Measurements from ENCODE around the gene UMAD1.

Gene UMAD1

DNA sequence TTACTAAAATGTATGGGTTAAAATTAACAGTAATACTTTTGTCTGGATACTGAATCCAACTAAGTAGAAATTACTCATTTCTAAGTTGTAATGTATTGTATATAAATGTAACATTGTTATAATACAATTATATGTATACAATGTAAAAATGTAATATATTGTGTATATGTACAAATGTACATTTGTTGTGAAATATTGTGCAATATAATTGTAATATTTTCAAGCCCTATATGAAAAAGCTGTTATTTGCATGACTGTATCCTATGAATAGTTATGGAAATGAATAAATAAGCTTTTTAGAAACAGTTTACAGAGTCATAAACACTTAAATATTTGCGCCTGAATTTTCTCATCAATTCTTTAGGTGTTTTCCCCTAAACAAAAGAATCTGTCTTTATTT is 20.3 kb upstream of the UMAD1 start:
- Histone ChIP-seq H3K4me1 (ENCODE audit: insufficient read depth, poor library complexity, severe bottlenecking) (no peaks in the 10 kb centered on the region), H3K9me3 (ENCODE audit: severe bottlenecking) (no peaks in the 10 kb centered on the region), H3K36me3 (ENCODE audit: low read depth) (no peaks in the 10 kb centered on the region), H3K27ac (ENCODE audit: poor library complexity, severe bottlenecking) (no peak overlapping the region), H3K4me3 (ENCODE audit: severe bottlenecking) (no peak overlapping the region), H3K27me3 (ENCODE audit: insufficient read depth, poor library complexity, severe bottlenecking) (no peaks in the 10 kb centered on the region)
- ATAC-seq (ENCODE audit: low read depth): no peak
- DNase-seq (ENCODE audit: low spot score): no peak
- TF ChIP-seq, protein P1, sequence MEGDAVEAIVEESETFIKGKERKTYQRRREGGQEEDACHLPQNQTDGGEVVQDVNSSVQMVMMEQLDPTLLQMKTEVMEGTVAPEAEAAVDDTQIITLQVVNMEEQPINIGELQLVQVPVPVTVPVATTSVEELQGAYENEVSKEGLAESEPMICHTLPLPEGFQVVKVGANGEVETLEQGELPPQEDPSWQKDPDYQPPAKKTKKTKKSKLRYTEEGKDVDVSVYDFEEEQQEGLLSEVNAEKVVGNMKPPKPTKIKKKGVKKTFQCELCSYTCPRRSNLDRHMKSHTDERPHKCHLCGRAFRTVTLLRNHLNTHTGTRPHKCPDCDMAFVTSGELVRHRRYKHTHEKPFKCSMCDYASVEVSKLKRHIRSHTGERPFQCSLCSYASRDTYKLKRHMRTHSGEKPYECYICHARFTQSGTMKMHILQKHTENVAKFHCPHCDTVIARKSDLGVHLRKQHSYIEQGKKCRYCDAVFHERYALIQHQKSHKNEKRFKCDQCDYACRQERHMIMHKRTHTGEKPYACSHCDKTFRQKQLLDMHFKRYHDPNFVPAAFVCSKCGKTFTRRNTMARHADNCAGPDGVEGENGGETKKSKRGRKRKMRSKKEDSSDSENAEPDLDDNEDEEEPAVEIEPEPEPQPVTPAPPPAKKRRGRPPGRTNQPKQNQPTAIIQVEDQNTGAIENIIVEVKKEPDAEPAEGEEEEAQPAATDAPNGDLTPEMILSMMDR (IDR thresholded peaks at IDR 0.05; ENCODE audit: poor library complexity, severe bottlenecking): no peak

DNA sequence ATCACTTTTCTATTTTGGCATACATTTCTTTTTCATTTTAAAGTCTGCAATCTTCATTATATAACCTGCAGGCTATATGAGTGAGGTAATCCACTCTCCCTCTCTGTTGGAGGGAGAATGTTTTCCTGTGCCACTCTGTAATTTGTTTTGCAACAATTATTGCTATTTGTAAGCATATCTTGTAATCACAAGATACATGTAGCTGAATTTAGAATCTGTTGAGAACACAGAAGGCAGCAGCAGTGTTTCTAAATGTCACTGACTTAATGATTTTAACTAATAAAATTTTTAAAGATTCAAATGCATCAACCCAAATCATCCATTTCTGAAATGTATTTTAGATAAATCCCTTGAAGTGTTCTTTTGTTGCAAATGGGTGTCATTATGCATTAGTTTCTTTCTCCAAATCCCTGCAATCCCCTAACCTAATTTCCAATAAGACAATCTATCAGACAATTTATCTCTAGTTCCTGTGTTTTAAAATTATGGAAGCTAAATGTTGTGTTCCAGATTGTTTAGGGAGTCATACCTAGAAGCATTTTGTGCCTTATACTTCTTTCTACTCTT is 19.8 kb upstream of the UMAD1 start:
- no peak overlapping the region for H3K4me3 ChIP-seq (ENCODE audit: severe bottlenecking)
- TF ChIP-seq, protein P1 (IDR thresholded peaks at IDR 0.05; ENCODE audit: poor library complexity, severe bottlenecking): no peak
- ATAC-seq (ENCODE audit: low read depth) (no peak), DNase-seq (ENCODE audit: low spot score) (no peak)
- no peaks in the 10 kb centered on the region for H3K36me3 ChIP-seq (ENCODE audit: low read depth)
- H3K9me3 ChIP-seq (ENCODE audit: severe bottlenecking): no peaks in the 10 kb centered on the region
- H3K27ac ChIP-seq (ENCODE audit: poor library complexity, severe bottlenecking): no peak overlapping the region
- H3K27me3 ChIP-seq (ENCODE audit: insufficient read depth, poor library complexity, severe bottlenecking): no peaks in the 10 kb centered on the region
- no peaks in the 10 kb centered on the region for H3K4me1 ChIP-seq (ENCODE audit: insufficient read depth, poor library complexity, severe bottlenecking)

DNA sequence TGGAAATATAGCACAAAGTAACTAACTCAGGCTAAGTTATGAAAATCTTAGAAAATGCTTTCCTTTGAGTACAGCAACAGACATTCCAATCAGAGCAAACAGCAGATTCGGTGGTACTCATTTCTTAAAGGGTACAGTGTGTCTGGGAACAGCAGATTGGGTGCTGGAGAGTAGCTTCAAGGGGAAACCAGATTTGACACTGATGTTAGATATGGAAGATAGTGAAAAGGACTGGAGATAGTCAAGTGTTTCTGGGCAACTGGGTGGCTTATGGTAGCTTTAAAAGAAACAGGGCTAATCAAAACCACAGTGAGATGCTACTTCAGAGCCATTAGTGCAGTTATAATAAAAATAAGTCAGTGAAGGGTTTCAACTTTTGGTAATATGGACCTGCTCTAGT is 12.1 kb upstream of the UMAD1 start:
- H3K27me3 ChIP-seq (ENCODE audit: insufficient read depth, poor library complexity, severe bottlenecking): no peaks in the 10 kb centered on the region
- no peaks in the 10 kb centered on the region for H3K9me3 ChIP-seq (ENCODE audit: severe bottlenecking)
- H3K36me3 ChIP-seq (ENCODE audit: low read depth): no peaks in the 10 kb centered on the region
- TF ChIP-seq, protein P1 (IDR thresholded peaks at IDR 0.05; ENCODE audit: poor library complexity, severe bottlenecking): no peak
- no peak overlapping the region for H3K4me3 ChIP-seq (ENCODE audit: severe bottlenecking)
- no peak for ATAC-seq (ENCODE audit: low read depth)
- H3K27ac ChIP-seq (ENCODE audit: poor library complexity, severe bottlenecking): no peak overlapping the region
- no peaks in the 10 kb centered on the region for H3K4me1 ChIP-seq (ENCODE audit: insufficient read depth, poor library complexity, severe bottlenecking)
- DNase-seq (ENCODE audit: low spot score): no peak

DNA sequence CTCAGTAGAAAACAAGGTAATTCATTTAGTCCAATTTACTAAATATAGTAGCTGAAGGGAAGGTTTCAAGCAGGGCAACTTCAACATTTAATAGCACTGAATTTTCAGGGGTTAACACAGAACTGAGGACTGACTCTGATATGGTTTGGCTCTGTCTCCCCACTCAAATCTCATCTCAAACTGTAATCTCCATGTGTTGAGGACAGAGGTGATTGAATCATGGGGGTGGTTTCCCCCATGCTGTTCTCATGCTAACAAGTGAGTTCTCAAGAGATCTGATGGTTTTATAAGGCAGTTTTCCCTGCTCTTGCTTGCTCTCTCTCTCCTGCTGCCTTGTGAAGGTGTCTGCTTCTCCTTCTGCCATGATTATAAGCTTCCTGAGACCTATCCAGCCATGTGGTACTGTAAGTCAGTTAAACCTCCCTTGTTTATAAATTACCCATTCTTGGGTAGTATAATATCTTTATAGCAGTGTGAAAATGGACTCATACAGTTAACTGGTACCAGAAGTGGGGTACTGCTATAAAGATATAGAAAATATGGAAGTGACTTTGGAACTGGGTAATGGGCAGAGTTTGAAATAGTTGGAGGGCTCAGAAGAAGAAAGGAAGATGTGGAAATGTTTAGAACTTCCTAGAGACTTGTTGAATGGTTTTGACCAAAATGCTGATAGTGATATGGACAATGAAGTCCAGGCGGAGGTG is 9.8 kb upstream of the UMAD1 start:
- H3K9me3 ChIP-seq (ENCODE audit: severe bottlenecking): no peaks in the 10 kb centered on the region
- no peaks in the 10 kb centered on the region for H3K4me1 ChIP-seq (ENCODE audit: insufficient read depth, poor library complexity, severe bottlenecking)
- H3K27ac ChIP-seq (ENCODE audit: poor library complexity, severe bottlenecking): no peak overlapping the region
- ATAC-seq (ENCODE audit: low read depth) (no peak), DNase-seq (ENCODE audit: low spot score) (no peak)
- H3K4me3 ChIP-seq (ENCODE audit: severe bottlenecking): no peak overlapping the region
- H3K36me3 ChIP-seq (ENCODE audit: low read depth): no peaks in the 10 kb centered on the region
- no peaks in the 10 kb centered on the region for H3K27me3 ChIP-seq (ENCODE audit: insufficient read depth, poor library complexity, severe bottlenecking)
- TF ChIP-seq, protein P1 (IDR thresholded peaks at IDR 0.05; ENCODE audit: poor library complexity, severe bottlenecking): no peak

DNA sequence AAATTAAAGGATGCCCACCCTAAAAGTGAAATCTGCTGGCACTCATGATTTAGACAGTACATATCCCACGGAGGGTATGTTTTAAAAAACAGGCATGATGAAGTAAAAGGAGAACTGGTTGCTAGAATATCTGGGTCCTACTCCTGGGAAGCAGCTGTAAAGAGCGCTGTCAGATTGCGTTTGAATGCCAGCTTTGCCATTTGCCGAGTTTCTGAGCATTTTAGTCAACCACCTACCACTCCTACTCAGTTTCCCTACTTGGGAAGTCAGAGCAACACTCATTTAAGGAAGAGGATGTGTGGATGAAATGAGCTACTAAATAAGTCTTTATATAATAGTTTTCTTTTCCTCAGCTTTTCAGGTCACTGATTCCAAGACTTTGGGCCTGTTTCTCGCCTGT is 1.1 kb upstream of the UMAD1 start:
- H3K27me3 ChIP-seq (ENCODE audit: insufficient read depth, poor library complexity, severe bottlenecking): no peaks in the 10 kb centered on the region
- no peaks in the 10 kb centered on the region for H3K9me3 ChIP-seq (ENCODE audit: severe bottlenecking)
- peak overlapping the region; percentile 46 for H3K27ac ChIP-seq (ENCODE audit: poor library complexity, severe bottlenecking)
- peaks cover 19% of the 10 kb centered on the region for H3K36me3 ChIP-seq (ENCODE audit: low read depth)
- DNase-seq (ENCODE audit: low spot score): no peak
- ATAC-seq (ENCODE audit: low read depth): no peak
- no peaks in the 10 kb centered on the region for H3K4me1 ChIP-seq (ENCODE audit: insufficient read depth, poor library complexity, severe bottlenecking)
- TF ChIP-seq, protein P1 (IDR thresholded peaks at IDR 0.05; ENCODE audit: poor library complexity, severe bottlenecking): no peak
- H3K4me3 ChIP-seq (ENCODE audit: severe bottlenecking): peak overlapping the region; percentile 58
